Measurements from ENCODE around the gene MFSD1. TPM values are rescaled to one million over a fixed set of nuclear protein-coding genes. Genes with fewer than 3 reads are reported as not detected.

The MFSD1 gene
- total RNA-seq, 1 donor from 2014 or later = 59.2 TPM

DNA sequence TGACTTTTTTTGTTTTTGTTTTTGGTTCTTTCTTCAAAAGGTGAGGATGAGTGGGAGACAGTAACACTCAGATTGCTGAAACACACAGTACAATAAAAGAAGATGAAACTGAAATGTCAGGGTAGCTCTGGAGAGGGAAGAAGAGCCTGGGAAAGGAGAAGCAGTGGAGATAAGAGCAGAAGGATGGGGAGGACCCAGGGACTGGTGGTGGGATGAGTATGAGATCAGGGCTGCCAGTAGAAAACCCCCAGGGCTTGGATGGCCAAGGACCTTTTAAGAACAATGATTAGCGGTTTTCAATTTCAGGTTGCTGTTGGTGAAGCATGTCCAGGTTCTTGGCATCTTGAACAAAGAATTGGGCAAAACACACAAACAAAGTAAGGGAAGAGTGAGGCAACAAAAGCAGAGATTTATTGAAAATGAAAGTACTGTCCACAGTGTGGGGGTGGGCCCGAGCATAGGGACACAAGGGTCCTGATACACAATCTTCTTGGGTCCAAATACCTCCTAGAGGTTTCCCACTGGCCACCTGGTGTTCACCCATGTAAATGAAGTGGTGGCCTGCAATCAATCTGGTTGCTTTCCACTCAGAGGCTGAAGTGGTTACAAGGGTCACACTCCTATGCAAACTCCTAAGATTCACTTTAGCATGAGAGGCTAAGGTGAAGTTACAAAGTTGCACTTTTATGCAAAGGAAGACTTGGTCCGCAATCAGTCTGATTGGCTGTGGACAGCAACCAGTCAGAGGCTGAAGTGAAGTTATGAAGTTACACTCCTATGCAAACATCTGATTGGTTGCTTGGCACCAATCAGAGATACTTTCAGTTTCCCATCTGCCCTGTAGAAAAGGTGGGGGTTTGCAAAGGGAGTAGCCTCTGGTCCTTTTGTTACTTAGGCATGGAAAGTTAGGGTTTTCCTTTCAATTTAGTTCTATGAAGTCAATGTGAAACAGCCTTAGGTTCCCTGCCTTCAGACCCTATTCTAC is 26.1 kb upstream of the MFSD1 start:
- intact Hi-C loops (cut with DNase I) = no loop called here
- Histone ChIP-seq H3K27ac (no peak overlapping the region), H3K27me3 (no peaks in the 10 kb centered on the region), H3K4me1 (peaks cover 5% of the 10 kb centered on the region), H3K9me3 (no peaks in the 10 kb centered on the region), H3K36me3 (no peaks in the 10 kb centered on the region), H3K4me3 (no peak overlapping the region)
- no peak for TF ChIP-seq POLR2AphosphoS5 (IDR thresholded peaks at IDR 0.05; ENCODE audit: insufficient read depth in 1 of 2, low read depth in 1 of 2)
- TF ChIP-seq, protein P1, sequence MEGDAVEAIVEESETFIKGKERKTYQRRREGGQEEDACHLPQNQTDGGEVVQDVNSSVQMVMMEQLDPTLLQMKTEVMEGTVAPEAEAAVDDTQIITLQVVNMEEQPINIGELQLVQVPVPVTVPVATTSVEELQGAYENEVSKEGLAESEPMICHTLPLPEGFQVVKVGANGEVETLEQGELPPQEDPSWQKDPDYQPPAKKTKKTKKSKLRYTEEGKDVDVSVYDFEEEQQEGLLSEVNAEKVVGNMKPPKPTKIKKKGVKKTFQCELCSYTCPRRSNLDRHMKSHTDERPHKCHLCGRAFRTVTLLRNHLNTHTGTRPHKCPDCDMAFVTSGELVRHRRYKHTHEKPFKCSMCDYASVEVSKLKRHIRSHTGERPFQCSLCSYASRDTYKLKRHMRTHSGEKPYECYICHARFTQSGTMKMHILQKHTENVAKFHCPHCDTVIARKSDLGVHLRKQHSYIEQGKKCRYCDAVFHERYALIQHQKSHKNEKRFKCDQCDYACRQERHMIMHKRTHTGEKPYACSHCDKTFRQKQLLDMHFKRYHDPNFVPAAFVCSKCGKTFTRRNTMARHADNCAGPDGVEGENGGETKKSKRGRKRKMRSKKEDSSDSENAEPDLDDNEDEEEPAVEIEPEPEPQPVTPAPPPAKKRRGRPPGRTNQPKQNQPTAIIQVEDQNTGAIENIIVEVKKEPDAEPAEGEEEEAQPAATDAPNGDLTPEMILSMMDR (IDR thresholded peaks at IDR 0.05) = no peak
- no peak for DNase-seq (ENCODE audit: extremely low spot score in 2 of 2)

DNA sequence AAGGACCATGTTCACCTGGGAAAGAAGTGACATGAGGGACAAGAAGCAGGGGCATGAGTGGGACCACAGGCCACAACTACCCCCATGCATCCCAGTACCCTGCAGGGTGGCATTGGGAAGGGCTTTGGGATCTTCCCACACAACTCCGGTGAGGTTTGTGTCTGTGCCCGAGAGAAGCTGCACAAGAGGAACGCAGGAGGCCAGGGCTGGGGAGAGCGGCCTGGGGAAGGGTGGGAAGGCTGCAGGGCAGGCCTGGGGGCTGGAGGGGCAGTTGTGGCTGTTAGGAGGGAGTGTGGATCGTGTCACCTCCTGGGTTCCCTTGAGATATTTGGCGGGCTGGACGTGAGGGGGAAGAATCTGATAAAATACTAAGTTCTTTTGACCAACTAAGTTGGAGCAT is 25.3 kb upstream of the MFSD1 start:
- TF ChIP-seq POLR2A (IDR thresholded peaks at IDR 0.05) (no peak), POLR2AphosphoS5 (IDR thresholded peaks at IDR 0.05; ENCODE audit: insufficient read depth in 1 of 2, low read depth in 1 of 2) (no peak)
- TF ChIP-seq, protein P1 (IDR thresholded peaks at IDR 0.05) = no peak
- intact Hi-C loops (cut with DNase I) = no loop called here
- Histone ChIP-seq H3K27ac (no peak overlapping the region), H3K36me3 (no peaks in the 10 kb centered on the region), H3K27me3 (no peaks in the 10 kb centered on the region), H3K4me3 (no peak overlapping the region), H3K4me1 (no peaks in the 10 kb centered on the region), H3K9me3 (no peaks in the 10 kb centered on the region)
- DNase-seq (ENCODE audit: extremely low spot score in 2 of 2) = no peak

DNA sequence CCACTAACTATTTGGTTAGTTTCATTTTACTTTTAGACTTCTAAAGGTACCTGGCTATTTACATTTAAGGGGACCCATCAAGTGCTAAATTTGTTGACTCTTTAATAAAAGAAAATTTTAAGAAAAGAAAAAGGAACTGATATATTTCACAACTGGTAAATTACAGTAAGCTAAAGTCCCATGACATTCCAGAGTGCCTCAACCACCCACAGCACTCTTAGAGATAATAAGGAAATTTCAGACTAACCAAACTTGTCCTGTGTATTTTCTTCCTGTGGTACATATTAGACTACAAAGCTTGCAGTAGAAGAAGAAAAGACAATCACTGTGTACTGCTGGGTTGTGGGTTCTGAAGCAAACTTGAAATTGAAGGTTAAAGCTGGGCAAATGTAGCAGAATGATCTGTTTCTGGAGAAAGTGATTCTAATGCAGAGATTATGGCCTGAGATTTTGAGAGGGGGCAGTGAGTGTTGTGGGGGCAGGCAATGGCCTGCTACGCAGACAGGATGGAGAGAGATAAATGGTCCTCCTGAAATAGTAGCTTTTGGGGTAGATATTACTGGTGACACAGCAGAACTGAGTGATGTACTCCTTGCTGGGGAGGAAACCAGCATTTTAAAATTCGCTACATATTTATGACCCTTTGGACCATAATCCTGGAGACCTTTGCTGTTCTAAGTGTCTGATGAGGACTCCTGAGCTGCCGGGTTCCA is 24.5 kb upstream of the MFSD1 start:
- intact Hi-C loops (cut with DNase I) = no loop called here
- Histone ChIP-seq H3K27ac (no peak overlapping the region), H3K4me1 (no peaks in the 10 kb centered on the region)

DNA sequence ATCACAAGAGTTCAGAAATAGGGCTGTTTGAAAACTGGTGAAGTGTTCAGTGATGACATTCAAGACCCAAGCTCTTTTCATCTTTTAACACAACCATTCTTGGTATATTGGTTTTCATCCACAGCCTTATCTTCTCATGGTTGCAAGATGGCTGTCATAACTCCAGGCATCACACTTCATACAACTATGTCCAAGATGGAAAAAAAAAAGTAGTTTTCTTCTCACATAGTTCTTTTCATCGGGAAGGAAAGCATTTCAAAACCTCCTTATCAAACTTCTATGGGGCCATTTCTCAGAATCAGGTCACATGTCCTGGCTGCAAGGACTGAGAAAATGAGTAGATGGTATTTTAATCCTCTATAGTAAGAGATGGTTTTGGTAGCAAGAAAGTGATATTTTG is 21.1 kb upstream of the MFSD1 start:
- TF ChIP-seq, protein P1 (IDR thresholded peaks at IDR 0.05) = no peak
- TF ChIP-seq POLR2AphosphoS5 (IDR thresholded peaks at IDR 0.05; ENCODE audit: insufficient read depth in 1 of 2, low read depth in 1 of 2) (no peak), POLR2A (IDR thresholded peaks at IDR 0.05) (no peak)
- Histone ChIP-seq H3K9me3 (no peaks in the 10 kb centered on the region), H3K27me3 (no peaks in the 10 kb centered on the region), H3K4me1 (no peaks in the 10 kb centered on the region), H3K36me3 (no peaks in the 10 kb centered on the region), H3K4me3 (no peak overlapping the region), H3K27ac (no peak overlapping the region)
- DNase-seq (ENCODE audit: extremely low spot score in 2 of 2) = no peak
- intact Hi-C loops (cut with DNase I) = no loop called here

More for the DNA sequence above, 24.5 kb upstream of the MFSD1 start:
- no peak for DNase-seq (ENCODE audit: extremely low spot score in 2 of 2)
- no peaks in the 10 kb centered on the region for H3K27me3 ChIP-seq
- no peak overlapping the region for H3K4me3 ChIP-seq
- no peak for TF ChIP-seq POLR2AphosphoS5 (IDR thresholded peaks at IDR 0.05; ENCODE audit: insufficient read depth in 1 of 2, low read depth in 1 of 2)
- TF ChIP-seq POLR2A (IDR thresholded peaks at IDR 0.05) = no peak
- TF ChIP-seq, protein P1 (IDR thresholded peaks at IDR 0.05) = no peak
- H3K36me3 ChIP-seq = no peaks in the 10 kb centered on the region
- no peaks in the 10 kb centered on the region for H3K9me3 ChIP-seq
